H1 (cell line): Measurements from ENCODE around the gene DRP2. TPM values are rescaled to one million over a fixed set of nuclear protein-coding genes. Genes with fewer than 3 reads are reported as not detected.

Source experiments
- CTCF ChIA-PET: fragments of 300-600 bp; sonication (Branson Sonifier 250); formaldehyde crosslinking; loops from one replicate; lab custom pipeline; 2021; ENCODE audit not compliant: partially characterized antibody; lab: Charles Lee
- POLR2A ChIA-PET: fragments of 300-600 bp; sonication (Branson Sonifier 250); formaldehyde crosslinking; loops from one replicate; lab custom pipeline; 2021; ENCODE audit warnings: inconsistent platforms; ENCODE audit not compliant: partially characterized antibody; lab: Charles Lee
- DNase-seq, 2 experiments: peaks; one replicate each; pipeline versions ENCODE4 v3.0.0 to v3.0.0-alpha.2; 2010 to 2022; ENCODE audit warnings: low spot score in 2 of 2, low read depth in 1 of 2, mixed read lengths in 1 of 2
- FAIRE-seq: peaks from 2 replicates; lab custom pipeline; 2011; peaks lifted over from hg19 to GRCh38; lab: Jason Lieb, UNC
- H2AFZ ChIP-seq: 2 replicates; pipeline ENCODE4 v1.8.1; 2012; ENCODE audit warnings: low read length, inconsistent platforms
- H2AK5ac ChIP-seq: 2 replicates; pipeline ENCODE4 v1.6.1; 2013; ENCODE audit warnings: low read depth, low read length
- H2BK120ac ChIP-seq: replicated peaks from 2 replicates; pipeline ENCODE3; 2013; ENCODE audit warnings: low read depth, low read length, inconsistent platforms
- H2BK12ac ChIP-seq: 2 replicates; pipeline ENCODE4 v1.6.1; 2013; ENCODE audit warnings: low read depth, low read length
- H2BK15ac ChIP-seq: 2 replicates; pipeline ENCODE4 v1.6.1; 2013; ENCODE audit warnings: low read length
- H2BK20ac ChIP-seq: 2 replicates; pipeline ENCODE4 v1.6.1; 2013; ENCODE audit warnings: low read length
- H2BK5ac ChIP-seq: 2 replicates; pipeline ENCODE4 v1.6.1; 2013; ENCODE audit warnings: low read depth, low read length
- H3K14ac ChIP-seq: 2 replicates; pipeline ENCODE4 v1.6.1; 2013; ENCODE audit warnings: inconsistent platforms; ENCODE audit not compliant: insufficient read length
- H3K18ac ChIP-seq: 2 replicates; pipeline ENCODE4 v1.6.1; 2013; ENCODE audit warnings: low read length; ENCODE audit errors: extremely low read depth
- H3K23ac ChIP-seq: 2 replicates; pipeline ENCODE4 v1.6.1; 2013; ENCODE audit warnings: inconsistent platforms; ENCODE audit not compliant: insufficient read length
- H3K23me2 ChIP-seq: 2 replicates; pipeline ENCODE4 v1.6.1; 2013; ENCODE audit warnings: low read depth, low read length
- H3K27ac ChIP-seq: 2 replicates; pipeline ENCODE4 v1.6.1; 2011; ENCODE audit warnings: low read depth, low read length, inconsistent platforms
- H3K27me3 ChIP-seq, 4 experiments: replicated peaks in 1 of 4; 1 replicate in 1 of 4; 2 replicates in 3 of 4; pipeline versions ENCODE4 v1.6.1 to v1.8.1; 2011 to 2013; ENCODE audit warnings: low read length in 3 of 4, mild to moderate bottlenecking in 3 of 4, inconsistent platforms in 2 of 4, mixed read lengths in 2 of 4, moderate library complexity in 1 of 4; ENCODE audit not compliant: control insufficient read depth in 3 of 4, insufficient read depth in 3 of 4; ENCODE audit errors: extremely low read depth in 1 of 4
- H3K36me3 ChIP-seq, 4 experiments: 2 replicates each; pipeline versions ENCODE4 v1.6.1 to v1.8.1; 2011 to 2013; ENCODE audit warnings: mild to moderate bottlenecking in 4 of 4, low read length in 3 of 4, moderate library complexity in 2 of 4, control low read depth in 1 of 4, inconsistent platforms in 1 of 4; ENCODE audit not compliant: insufficient read depth in 4 of 4, control insufficient read depth in 2 of 4
- H3K4ac ChIP-seq: replicated peaks from 2 replicates; pipeline ENCODE3; 2013; ENCODE audit warnings: low read length, low read depth, mixed read lengths, inconsistent platforms; ENCODE audit not compliant: insufficient read length
- H3K4me1 ChIP-seq, 4 experiments: replicated peaks in 1 of 4; 1 replicate in 1 of 4; 2 replicates in 3 of 4; pipeline versions ENCODE4 v1.6.1 to v1.8.1; 2011 to 2013; ENCODE audit warnings: low read length in 3 of 4, inconsistent platforms in 2 of 4, mixed read lengths in 1 of 4; ENCODE audit not compliant: insufficient read depth in 4 of 4, control insufficient read depth in 3 of 4
- H3K4me2 ChIP-seq, 2 experiments: 2 replicates each; pipeline versions ENCODE4 v1.6.1 to v1.8.1; 2011 to 2013; ENCODE audit warnings: low read depth in 2 of 2, low read length in 2 of 2, control low read depth in 1 of 2, inconsistent platforms in 1 of 2, mild to moderate bottlenecking in 1 of 2; ENCODE audit not compliant: insufficient read depth in 1 of 2
- H3K4me3 ChIP-seq, 4 experiments: fragments of 200-600, 300-600 bp in 1 of 4; sonication (generic), shearing (Covaris generic), sonication (Bioruptor Twin) in 1 of 4; 2 replicates each; pipeline versions ENCODE4 v1.5.1 to v1.8.1; 2011 to 2016; ENCODE audit warnings: low read length in 4 of 4, low read depth in 3 of 4, control low read depth in 2 of 4, inconsistent platforms in 2 of 4, mild to moderate bottlenecking in 2 of 4, mixed read lengths in 1 of 4, moderate library complexity in 1 of 4; ENCODE audit not compliant: insufficient read depth in 2 of 4; ENCODE audit errors: extremely low read depth in 1 of 4
- H3K56ac ChIP-seq: replicated peaks from 2 replicates; pipeline ENCODE3; 2013; ENCODE audit warnings: low read depth, mild to moderate bottlenecking, mixed read lengths, low read length, inconsistent platforms; ENCODE audit not compliant: insufficient read length
- H3K79me1 ChIP-seq: 2 replicates; pipeline ENCODE4 v1.6.1; 2013; ENCODE audit warnings: low read depth, low read length, control low read depth
- H3K79me2 ChIP-seq, 2 experiments: 2 replicates each; pipeline versions ENCODE4 v1.6.1 to v1.8.1; 2012 to 2013; ENCODE audit warnings: low read length in 2 of 2, mild to moderate bottlenecking in 2 of 2, inconsistent platforms in 1 of 2; ENCODE audit not compliant: insufficient read depth in 2 of 2, control insufficient read depth in 1 of 2
- H3K9ac ChIP-seq, 4 experiments: replicated peaks in 1 of 4; 1 replicate in 1 of 4; 2 replicates in 3 of 4; pipeline versions ENCODE4 v1.6.1 to v1.8.1; 2011 to 2013; ENCODE audit warnings: low read depth in 3 of 4, low read length in 3 of 4, control low read depth in 2 of 4, mild to moderate bottlenecking in 2 of 4, moderate library complexity in 2 of 4, inconsistent platforms in 1 of 4; ENCODE audit errors: extremely low read depth in 1 of 4
- H3K9me3 ChIP-seq, 2 experiments: 2 replicates each; pipeline versions ENCODE4 v1.6.1 to v1.8.1; 2012 to 2013; ENCODE audit warnings: mild to moderate bottlenecking in 2 of 2, moderate library complexity in 2 of 2, control low read depth in 1 of 2, inconsistent platforms in 1 of 2, low read depth in 1 of 2, low read length in 1 of 2, mixed read lengths in 1 of 2; ENCODE audit not compliant: insufficient read depth in 2 of 2
- H4K20me1 ChIP-seq, 2 experiments: replicated peaks in 1 of 2; 2 replicates each; pipeline versions ENCODE3 to v1.8.1; 2011 to 2013; ENCODE audit warnings: inconsistent platforms in 2 of 2, low read length in 2 of 2, mild to moderate bottlenecking in 1 of 2; ENCODE audit not compliant: insufficient read depth in 2 of 2, control insufficient read depth in 1 of 2
- H4K5ac ChIP-seq: 2 replicates; pipeline ENCODE4 v1.6.1; 2013; ENCODE audit warnings: low read length, low read depth, mixed read lengths, inconsistent platforms; ENCODE audit not compliant: insufficient read length
- H4K8ac ChIP-seq: 2 replicates; pipeline ENCODE4 v1.8.0; 2013; ENCODE audit warnings: mild to moderate bottlenecking, moderate library complexity, low read length, inconsistent platforms; ENCODE audit not compliant: insufficient read depth; ENCODE audit errors: extremely low read depth
- H4K91ac ChIP-seq: replicated peaks from 2 replicates; pipeline ENCODE3; 2013; ENCODE audit warnings: low read length, mixed read lengths, inconsistent platforms; ENCODE audit not compliant: insufficient read length
- CBX5 ChIP-seq: fragments of 300-800, 300-1000 bp; sonication (generic); IDR thresholded peaks from 2 replicates; pipeline ENCODE4 v1.7.1; 2016; ENCODE audit warnings: antibody characterized with exemption, low read length, low read depth
- EZH2 ChIP-seq: fragments of 200-600 bp; sonication (generic); IDR thresholded peaks from 2 replicates; pipeline ENCODE4 v1.7.1; 2012; ENCODE audit warnings: low read depth, mild to moderate bottlenecking, moderate library complexity, low read length, inconsistent platforms; ENCODE audit not compliant: severe bottlenecking
- FOSL1 ChIP-seq: IDR thresholded peaks from 2 replicates; pipeline ENCODE4 v1.6.1; 2011; ENCODE audit warnings: mild to moderate bottlenecking, low read depth, low read length, moderate library complexity; ENCODE audit not compliant: insufficient read depth
- POLR2A ChIP-seq, 2 experiments: IDR thresholded peaks; 1 replicate in 1 of 2; 2 replicates in 1 of 2; pipeline ENCODE4 v1.6.1; 2011; ENCODE audit warnings: low read depth in 2 of 2, low read length in 2 of 2, mild to moderate bottlenecking in 2 of 2; ENCODE audit errors: control extremely low read depth in 1 of 2
- SRF ChIP-seq: IDR thresholded peaks from 2 replicates; pipeline ENCODE4 v1.6.1; 2011; ENCODE audit warnings: mild to moderate bottlenecking, low read depth, low read length, moderate library complexity
- TCF12 ChIP-seq: IDR thresholded peaks from 2 replicates; pipeline ENCODE4 v1.6.1; 2011; ENCODE audit warnings: low read depth, mild to moderate bottlenecking, low read length
- WGBS, 2 experiments: shearing (Covaris generic) in 1 of 2; methylation state at CpG; one replicate each; pipeline versions ENCODE4 v1.1.6 to v1.1.7; 2013 to 2015; ENCODE audit warnings: low lambda C conversion rate in 2 of 2, mixed read lengths in 2 of 2, inconsistent platforms in 1 of 2, low coverage in 1 of 2, missing lambda C conversion rate in 1 of 2; ENCODE audit not compliant: insufficient replicate concordance in 2 of 2, insufficient coverage in 1 of 2, insufficient read length in 1 of 2; ENCODE audit errors: extremely low coverage in 1 of 2, missing lambda C conversion rate in 1 of 2; 5-methylcytosine and 5-hydroxymethylcytosine counted together
- polyA plus RNA-seq, 7 experiments: library from polyadenylated mRNA; depleted of rRNA in 3 of 7; stranded (reverse) in 5 of 7; unstranded in 2 of 7; fragments of >200 nt in 5 of 7; fragments of 200-250 nt in 2 of 7; gene quantifications; 1 replicate in 5 of 7; 2 replicates in 1 of 7; 4 replicates in 1 of 7; pipeline versions ENCODE4 v1.2.1 to v1.2.3, GENCODE V29; 2011 to 2013; ENCODE audit warnings: missing spikeins in 2 of 7, mixed read lengths in 2 of 7
- total RNA-seq: library from RNA; stranded (reverse); fragmentation: NEBNext Ultra II Directional; extraction: Animal tissue kit (Norgen Biotek cat#: 25700); gene quantifications from 2 replicates; pipeline ENCODE4 v1.2.1, GENCODE V29; 2021

Gene DRP2
- total and polyA plus RNA-seq, 2 of the 8 experiments (the other 6 are each of a cell fraction or from before 2014, with no cell fraction given) = 0.18 to 0.20 TPM

- Histone ChIP-seq H3K18ac (no peak overlapping the region), H4K8ac (no peak overlapping the region), H3K14ac (no peak overlapping the region), H3K23me2 (no peaks in the 10 kb centered on the region), H3K36me3 (no peaks in the 10 kb centered on the region), H4K5ac (no peak overlapping the region), H3K56ac (no peak overlapping the region), H3K27ac (no peak overlapping the region), H2AK5ac (no peak overlapping the region), H4K91ac (no peak overlapping the region), H2BK5ac (no peak overlapping the region), H2BK15ac (no peak overlapping the region), H3K79me2 (no peaks in the 10 kb centered on the region), H3K79me1 (no peaks in the 10 kb centered on the region), H3K4me1 (no peaks in the 10 kb centered on the region), H2BK12ac (no peak overlapping the region), H3K4ac (no peak overlapping the region), H3K4me2 (no peak overlapping the region), H3K9ac (no peak overlapping the region), H4K20me1 (no peaks in the 10 kb centered on the region), H2BK120ac (no peak overlapping the region), H2BK20ac (no peak overlapping the region), H3K23ac (no peak overlapping the region), H3K27me3 (no peaks in the 10 kb centered on the region), H3K4me3 (no peak overlapping the region), H2AFZ (no peak overlapping the region), H3K9me3 (no peaks in the 10 kb centered on the region)
- ChIA-PET POLR2A (no interaction called here), CTCF (no interaction called here)
- DNase-seq = no peak
- 88% methylated on average over 1 of the region's 1 CpG; no CpG with 5 or more reads in 1 of the 2 experiments for WGBS, 2 experiments
- no peak for FAIRE-seq
- no peak for TF ChIP-seq FOSL1
- no peak for TF ChIP-seq SRF
- no peak for TF ChIP-seq POLR2A (IDR thresholded peaks at IDR 0.05; ENCODE audit: control extremely low read depth in 1 of 2, low read depth in 2 of 2, low read length in 2 of 2)
- no peak for TF ChIP-seq TCF12
- no peak for TF ChIP-seq CBX5
- no peak for TF ChIP-seq EZH2
Measured at GRCh38 chrX:101303790-101304189, 84.2 kb downstream of the DRP2 start.
